CD4-positive, alpha-beta T cell (primary cell): Measurements from ENCODE around the gene REXO4. TPM values are rescaled to one million over a fixed set of nuclear protein-coding genes. Genes with fewer than 3 reads are reported as not detected.
"Not testable (repeated sequence)": the region's sequence is repeated elsewhere in the genome, so short reads cannot be mapped to it uniquely, and the experiment has no call there.

Experiments
- ATAC-seq: fragments of 200-7000 bp; cut with Tn5 transposase; one replicate; pipeline ENCODE4 v1.10.0; 2022; ENCODE audit warnings: mild to moderate bottlenecking; ENCODE audit not compliant: poor library complexity
- CTCF ChIA-PET: fragments of 350-600 bp; sonication (Branson Sonifier 250); formaldehyde crosslinking; loops from one replicate; lab custom pipeline; 2021; ENCODE audit warnings: antibody characterized with exemption, inconsistent platforms; lab: Charles Lee
- POLR2A ChIA-PET: fragments of 350-600 bp; sonication (Branson Sonifier 250); formaldehyde crosslinking; loops from one replicate; lab custom pipeline; 2021; ENCODE audit warnings: antibody characterized with exemption, inconsistent platforms; lab: Charles Lee
- DNase-seq, 14 experiments: peaks; one replicate each; pipeline ENCODE4 v3.0.0-alpha.2; 2013 to 2020; ENCODE audit warnings: mixed read lengths in 2 of 14
- H3K27ac ChIP-seq, 2 donors: one replicate each; pipeline versions ENCODE4 v1.5.1 to v1.7.0; 2013; ENCODE audit warnings: low read length in 2 of 2, low read depth in 1 of 2, mild to moderate bottlenecking in 1 of 2
- H3K27me3 ChIP-seq, 2 experiments: 1 replicate in 1 of 2; 2 replicates in 1 of 2; pipeline versions ENCODE4 v1.6.1 to v1.7.0; 2013; ENCODE audit warnings: low read length in 2 of 2, control low read depth in 1 of 2, mild to moderate bottlenecking in 1 of 2, moderate library complexity in 1 of 2; ENCODE audit not compliant: insufficient read depth in 2 of 2, control insufficient read depth in 1 of 2
- H3K36me3 ChIP-seq: one replicate; pipeline ENCODE4 v1.6.1; 2013; ENCODE audit warnings: low read length, control low read depth; ENCODE audit not compliant: insufficient read depth
- H3K4me1 ChIP-seq: one replicate; pipeline ENCODE4 v1.6.1; 2013; ENCODE audit warnings: low read length, control low read depth; ENCODE audit not compliant: insufficient read depth
- H3K4me3 ChIP-seq: one replicate; pipeline ENCODE4 v1.5.1; 2013; ENCODE audit warnings: mild to moderate bottlenecking, low read length, moderate library complexity
- H3K9me3 ChIP-seq, 2 experiments: 1 replicate in 1 of 2; 2 replicates in 1 of 2; pipeline versions ENCODE4 v1.6.1 to v1.7.0; 2013; ENCODE audit warnings: low read length in 2 of 2, mild to moderate bottlenecking in 2 of 2, control low read depth in 1 of 2, moderate library complexity in 1 of 2; ENCODE audit not compliant: control insufficient read depth in 1 of 2, insufficient read depth in 1 of 2
- H3K27ac Mint-ChIP-seq: one replicate; pipeline ENCODE4 v1.8.0; 2020; ENCODE audit warnings: mixed read lengths
- H3K27me3 Mint-ChIP-seq: one replicate; pipeline ENCODE4 v1.8.0; 2021; ENCODE audit warnings: mixed read lengths
- H3K36me3 Mint-ChIP-seq: one replicate; pipeline ENCODE4 v1.8.0; 2021; ENCODE audit warnings: low read depth, mixed read lengths
- H3K4me1 Mint-ChIP-seq: one replicate; pipeline ENCODE4 v1.8.0; 2021; ENCODE audit warnings: low read depth, mixed read lengths
- H3K4me3 Mint-ChIP-seq: one replicate; pipeline ENCODE4 v1.8.0; 2020; ENCODE audit warnings: mild to moderate bottlenecking, mixed read lengths
- H3K9me3 Mint-ChIP-seq: one replicate; pipeline ENCODE4 v1.8.0; 2020; ENCODE audit warnings: mixed read lengths
- CTCF ChIP-seq: fragments of 200-600 bp; IDR thresholded peaks from one replicate; pipeline ENCODE4 v1.8.0; 2022; ENCODE audit warnings: antibody characterized with exemption, mild to moderate bottlenecking
- intact Hi-C, 2 experiments: fragments of 100-400 bp; cut with DNase I in 1 of 2; cut with micrococcal nuclease in 1 of 2; formaldehyde crosslinking; loops; one replicate each; pipeline versions ENCODE4 v1.15.1 to v1.9.0; 2023 to 2025; cut with DNase I, micrococcal nuclease
- total RNA-seq, 174 experiments: library from RNA in 2 of 174; stranded (reverse) in 2 of 174; gene quantifications; one replicate each; pipeline ENCODE4 v1.2.3 and lab custom pipeline; 2021 to 2026

The REXO4 gene
- total RNA-seq, 2 experiments from 2014 or later = 17.3 to 18.5 TPM

GRCh38 chr9:133394687-133395271 lies 23.0 kb downstream of the REXO4 start:
- ATAC-seq (no peak), DNase-seq (no peak)
- Mint-ChIP-seq H3K36me3 (no peaks in the 10 kb centered on the region), H3K27me3 (no peaks in the 10 kb centered on the region), H3K4me1 (no peaks in the 10 kb centered on the region), H3K4me3 (no peak overlapping the region), H3K27ac (no peak overlapping the region), H3K9me3 (no peaks in the 10 kb centered on the region)
- no peaks in the 10 kb centered on the region for H3K4me1 ChIP-seq
- H3K9me3 ChIP-seq = peaks cover 0 to 6% of the 10 kb centered on the region in 2 experiments
- no peak overlapping the region for H3K27ac ChIP-seq
- H3K36me3 ChIP-seq = no peaks in the 10 kb centered on the region
- POLR2A ChIA-PET = no interaction called here
- CTCF ChIA-PET = no interaction called here
- H3K27me3 ChIP-seq = peaks cover 0 to 6% of the 10 kb centered on the region in 2 experiments
- intact Hi-C loops = no loop called here
- TF ChIP-seq CTCF = no peak
- H3K4me3 ChIP-seq = no peak overlapping the region

GRCh38 chr9:133393399-133393798 lies 24.4 kb downstream of the REXO4 start:
- H3K4me3 Mint-ChIP-seq = no peak overlapping the region
- no peaks in the 10 kb centered on the region for H3K9me3 Mint-ChIP-seq
- CTCF ChIA-PET = no interaction called here

GRCh38 chr9:133392308-133392707 lies 25.5 kb downstream of the REXO4 start:
- H3K4me1 Mint-ChIP-seq, H3K27ac Mint-ChIP-seq, H3K9me3 ChIP-seq, H3K4me1 ChIP-seq, ATAC-seq, H3K9me3 Mint-ChIP-seq, CTCF ChIA-PET, H3K27me3 Mint-ChIP-seq, H3K27ac ChIP-seq, H3K4me3 Mint-ChIP-seq, POLR2A ChIA-PET, H3K36me3 ChIP-seq, DNase-seq, H3K27me3 ChIP-seq, H3K36me3 Mint-ChIP-seq, H3K4me3 ChIP-seq, intact Hi-C loops: not testable (repeated sequence)

More at GRCh38 chr9:133393399-133393798, 24.4 kb downstream of the REXO4 start:
- ATAC-seq (no peak), DNase-seq (no peak)
- Histone ChIP-seq H3K36me3 (no peaks in the 10 kb centered on the region), H3K27ac (no peak overlapping the region), H3K4me1 (no peaks in the 10 kb centered on the region), H3K27me3 (peaks cover 0 to 7% of the 10 kb centered on the region in 2 experiments), H3K9me3 (peaks cover 0 to 9% of the 10 kb centered on the region in 2 experiments), H3K4me3 (no peak overlapping the region)
- H3K4me1 Mint-ChIP-seq = no peaks in the 10 kb centered on the region
- H3K27ac Mint-ChIP-seq = no peak overlapping the region
- H3K27me3 Mint-ChIP-seq = no peaks in the 10 kb centered on the region
- POLR2A ChIA-PET = no interaction called here
- no peak for TF ChIP-seq CTCF
- H3K36me3 Mint-ChIP-seq = no peaks in the 10 kb centered on the region
- intact Hi-C loops = no loop called here

GRCh38 chr9:133391449-133391848 lies 26.4 kb downstream of the REXO4 start:
- DNase-seq, POLR2A ChIA-PET, H3K27ac ChIP-seq, H3K36me3 ChIP-seq, H3K9me3 Mint-ChIP-seq, H3K4me1 Mint-ChIP-seq, H3K36me3 Mint-ChIP-seq, ATAC-seq, H3K27ac Mint-ChIP-seq, H3K9me3 ChIP-seq, H3K27me3 ChIP-seq, H3K27me3 Mint-ChIP-seq, H3K4me1 ChIP-seq, H3K4me3 Mint-ChIP-seq, intact Hi-C loops, CTCF ChIA-PET, H3K4me3 ChIP-seq: not testable (repeated sequence)
